Activated CD8-positive, alpha-beta T cell treated with anti-CD3 and anti-CD28 coated beads for 36 hours (primary cell): ENCODE results near the gene COL25A1. TPM values are rescaled to one million over a fixed set of nuclear protein-coding genes. Genes with fewer than 3 reads are reported as not detected.

Source experiments
- ATAC-seq: fragments of 200-7000 bp; cut with Tn5 transposase; one replicate; pipeline ENCODE4 v1.10.0; 2021; ENCODE audit warnings: mild to moderate bottlenecking, moderate library complexity
- CTCF ChIA-PET: fragments of 350-600 bp; sonication (Branson Sonifier 250); formaldehyde crosslinking; loops from one replicate; lab custom pipeline; 2021; ENCODE audit warnings: antibody characterized with exemption; lab: Charles Lee
- POLR2A ChIA-PET: fragments of 350-600 bp; sonication (Branson Sonifier 250); formaldehyde crosslinking; loops from one replicate; lab custom pipeline; 2021; ENCODE audit warnings: antibody characterized with exemption; lab: Charles Lee
- DNase-seq: peaks from one replicate; pipeline ENCODE4 v3.0.0-alpha.2; 2020
- H3K27ac Mint-ChIP-seq: one replicate; pipeline ENCODE4 v1.8.0; 2021; ENCODE audit warnings: mild to moderate bottlenecking, mixed read lengths
- H3K27me3 Mint-ChIP-seq: one replicate; pipeline ENCODE4 v1.8.0; 2021; ENCODE audit warnings: mixed read lengths
- H3K36me3 Mint-ChIP-seq: one replicate; pipeline ENCODE4 v1.8.0; 2021; ENCODE audit warnings: low read depth, mixed read lengths
- H3K4me1 Mint-ChIP-seq: one replicate; pipeline ENCODE4 v1.8.0; 2021; ENCODE audit warnings: low read depth, mixed read lengths
- H3K4me3 Mint-ChIP-seq: one replicate; pipeline ENCODE4 v1.8.0; 2021; ENCODE audit warnings: mild to moderate bottlenecking, moderate library complexity, mixed read lengths
- H3K9me3 Mint-ChIP-seq: one replicate; pipeline ENCODE4 v1.8.0; 2021; ENCODE audit warnings: mixed read lengths
- intact Hi-C: fragments of 100-400 bp; cut with micrococcal nuclease; formaldehyde crosslinking; loops from one replicate; pipeline ENCODE4 v1.10.0; 2022
- total RNA-seq, 2 experiments: library from RNA; stranded (reverse); gene quantifications; one replicate each; pipeline ENCODE4 v1.2.3, GENCODE V29; 2021
- TF ChIP-seq, protein P1 (sequence below): fragments of 200-600 bp; IDR thresholded peaks from one replicate; pipeline ENCODE4 v1.8.0; 2022; ENCODE audit warnings: antibody characterized with exemption, mild to moderate bottlenecking

COL25A1 gene
- total RNA-seq, 2 experiments from 2014 or later, result not detected

DNA sequence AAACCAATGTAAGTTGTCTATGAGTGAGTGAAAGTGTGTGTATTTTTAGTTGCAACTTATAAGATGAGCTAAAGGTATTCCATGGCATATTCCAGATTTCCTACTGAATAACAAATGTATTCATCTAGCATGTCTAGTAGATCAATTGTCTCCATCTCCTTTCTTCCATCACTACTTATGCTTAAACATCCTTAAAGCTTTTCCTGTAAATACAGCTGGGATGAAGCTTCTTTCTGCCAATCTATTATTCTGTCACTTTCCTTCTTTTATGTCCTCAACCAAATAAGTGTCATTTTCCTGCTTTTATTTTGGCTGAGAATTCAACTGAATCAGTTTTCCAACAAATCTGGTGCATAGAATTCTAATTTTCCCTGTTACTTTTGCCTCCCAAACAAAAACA is 136.3 kb downstream of the COL25A1 start:
- ChIA-PET CTCF (interaction anchor here (1.6 kb wide), 1 partner anchor 11 kb away, joined by 6 read pairs; no protein-coding TSS in a partner anchor), POLR2A (no interaction called here)
- Mint-ChIP-seq H3K9me3 (no peaks in the 10 kb centered on the region), H3K4me3 (no peak overlapping the region), H3K27ac (no peak overlapping the region), H3K27me3 (peaks cover 1% of the 10 kb centered on the region), H3K4me1 (no peaks in the 10 kb centered on the region), H3K36me3 (no peaks in the 10 kb centered on the region)
- no peak for DNase-seq
- ATAC-seq, result no peak
- TF ChIP-seq, protein P1, sequence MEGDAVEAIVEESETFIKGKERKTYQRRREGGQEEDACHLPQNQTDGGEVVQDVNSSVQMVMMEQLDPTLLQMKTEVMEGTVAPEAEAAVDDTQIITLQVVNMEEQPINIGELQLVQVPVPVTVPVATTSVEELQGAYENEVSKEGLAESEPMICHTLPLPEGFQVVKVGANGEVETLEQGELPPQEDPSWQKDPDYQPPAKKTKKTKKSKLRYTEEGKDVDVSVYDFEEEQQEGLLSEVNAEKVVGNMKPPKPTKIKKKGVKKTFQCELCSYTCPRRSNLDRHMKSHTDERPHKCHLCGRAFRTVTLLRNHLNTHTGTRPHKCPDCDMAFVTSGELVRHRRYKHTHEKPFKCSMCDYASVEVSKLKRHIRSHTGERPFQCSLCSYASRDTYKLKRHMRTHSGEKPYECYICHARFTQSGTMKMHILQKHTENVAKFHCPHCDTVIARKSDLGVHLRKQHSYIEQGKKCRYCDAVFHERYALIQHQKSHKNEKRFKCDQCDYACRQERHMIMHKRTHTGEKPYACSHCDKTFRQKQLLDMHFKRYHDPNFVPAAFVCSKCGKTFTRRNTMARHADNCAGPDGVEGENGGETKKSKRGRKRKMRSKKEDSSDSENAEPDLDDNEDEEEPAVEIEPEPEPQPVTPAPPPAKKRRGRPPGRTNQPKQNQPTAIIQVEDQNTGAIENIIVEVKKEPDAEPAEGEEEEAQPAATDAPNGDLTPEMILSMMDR, result no peak
- intact Hi-C loops, result no loop called here

DNA sequence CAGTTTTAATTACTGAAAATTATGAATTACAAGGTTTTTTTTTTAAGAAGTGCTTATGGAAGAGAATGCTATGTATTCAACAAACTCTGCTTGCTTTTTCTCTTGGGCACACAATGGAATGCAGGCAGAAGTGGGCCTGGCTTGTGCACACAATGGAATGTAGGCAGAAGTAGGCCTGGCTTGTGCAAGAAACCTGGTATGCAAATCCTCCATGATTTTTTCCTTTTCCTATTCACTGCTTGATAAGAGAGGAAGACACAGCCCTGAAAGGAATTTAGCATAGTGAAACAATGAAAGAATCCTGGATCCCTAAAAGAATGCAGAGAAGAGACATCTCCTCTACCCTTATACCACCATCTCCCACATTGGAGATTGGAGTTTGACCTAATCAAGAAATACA is 138.4 kb downstream of the COL25A1 start:
- DNase-seq (no peak), ATAC-seq (no peak)
- Mint-ChIP-seq H3K9me3 (no peaks in the 10 kb centered on the region), H3K36me3 (no peaks in the 10 kb centered on the region), H3K27me3 (peaks cover 3% of the 10 kb centered on the region), H3K27ac (no peak overlapping the region), H3K4me3 (no peak overlapping the region), H3K4me1 (no peaks in the 10 kb centered on the region)
- intact Hi-C loops, result no loop called here
- CTCF ChIA-PET, result no interaction called here
- TF ChIP-seq, protein P1, result no peak
- POLR2A ChIA-PET, result no interaction called here

DNA sequence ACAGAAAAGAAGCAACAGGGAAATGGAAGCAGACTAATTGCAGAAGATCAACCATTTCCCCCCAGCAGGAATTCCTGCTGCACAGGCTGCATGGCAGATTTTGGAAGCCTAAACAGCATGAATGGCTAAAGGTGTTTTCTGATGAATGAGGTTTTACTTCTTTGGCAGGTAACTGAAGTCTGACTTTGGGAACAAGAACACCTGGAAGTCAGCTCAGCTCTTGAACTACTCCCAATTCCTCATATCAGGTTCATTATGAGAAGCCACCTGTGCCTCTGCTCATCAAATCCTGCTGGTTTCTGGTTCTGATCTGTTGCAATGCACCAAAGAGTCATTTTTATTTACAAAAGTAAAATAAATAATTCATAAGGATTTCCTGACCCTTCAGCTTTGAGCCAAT is 139.0 kb downstream of the COL25A1 start:
- intact Hi-C loops, result no loop called here
- Mint-ChIP-seq H3K27me3 (peaks cover 3% of the 10 kb centered on the region), H3K36me3 (no peaks in the 10 kb centered on the region), H3K27ac (no peak overlapping the region), H3K4me1 (no peaks in the 10 kb centered on the region), H3K4me3 (no peak overlapping the region), H3K9me3 (no peaks in the 10 kb centered on the region)
- ChIA-PET CTCF (no interaction called here), POLR2A (interaction anchor here (0.5 kb wide), 1 partner anchor 360 kb away, joined by 3 read pairs; no protein-coding TSS in a partner anchor)
- DNase-seq (no peak), ATAC-seq (no peak)
- TF ChIP-seq, protein P1, result no peak

DNA sequence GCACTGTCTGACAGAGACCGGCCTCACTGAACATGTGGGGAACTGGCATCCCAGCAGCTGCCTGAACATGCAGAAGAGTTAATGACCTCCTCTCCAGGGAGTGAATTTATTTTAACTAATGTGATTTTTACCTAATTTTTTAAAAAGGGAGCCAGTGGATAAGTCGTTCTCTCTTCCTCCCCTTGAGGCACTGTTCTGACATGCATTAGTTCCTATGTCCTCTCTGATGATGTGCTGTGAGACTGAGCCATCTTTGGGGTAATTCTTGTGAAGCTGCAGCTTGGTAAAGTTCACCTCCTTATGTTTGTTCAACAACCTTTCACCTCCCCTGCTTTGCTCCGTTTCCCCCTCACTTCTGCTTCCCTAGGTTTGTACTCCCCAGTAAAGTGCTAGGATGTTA is 139.7 kb downstream of the COL25A1 start:
- H3K4me3 Mint-ChIP-seq, result no peak overlapping the region
- no peaks in the 10 kb centered on the region for H3K4me1 Mint-ChIP-seq
- intact Hi-C loops, result no loop called here
- no peak for DNase-seq
- no peak overlapping the region for H3K27ac Mint-ChIP-seq
- no peaks in the 10 kb centered on the region for H3K36me3 Mint-ChIP-seq
- H3K9me3 Mint-ChIP-seq, result no peaks in the 10 kb centered on the region
- TF ChIP-seq, protein P1, result no peak
- ATAC-seq, result no peak
- peaks cover 1% of the 10 kb centered on the region for H3K27me3 Mint-ChIP-seq
- ChIA-PET POLR2A (no interaction called here), CTCF (interaction anchor here (0.7 kb wide), 1 partner anchor 630 kb away, joined by 3 read pairs; no protein-coding TSS in a partner anchor)

DNA sequence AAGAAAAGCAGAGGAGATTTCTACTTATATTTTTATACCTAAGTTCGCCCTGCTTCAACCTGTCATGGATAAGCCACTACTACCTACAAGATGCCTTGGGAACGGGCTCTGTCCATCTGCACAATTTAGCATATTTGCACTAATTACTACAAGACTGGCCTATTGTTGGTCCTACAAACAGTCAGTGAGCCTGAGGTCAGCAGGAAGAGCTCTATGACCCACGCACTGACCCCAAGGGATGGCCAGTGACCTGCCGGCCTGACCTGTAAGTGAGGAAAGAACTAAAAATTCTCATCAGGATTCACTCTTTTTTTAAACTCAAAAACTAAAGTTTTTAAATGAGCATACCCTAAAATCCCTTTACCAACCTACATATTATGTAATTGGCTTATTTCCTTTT is 142.0 kb downstream of the COL25A1 start:
- ChIA-PET POLR2A (no interaction called here), CTCF (interaction anchor here (1.1 kb wide), 1 partner anchor 8 kb away, joined by 3 read pairs; no protein-coding TSS in a partner anchor)
- H3K36me3 Mint-ChIP-seq, result no peaks in the 10 kb centered on the region
- TF ChIP-seq, protein P1, result no peak
- H3K4me3 Mint-ChIP-seq, result no peak overlapping the region
- intact Hi-C loops, result no loop called here
- no peak overlapping the region for H3K27ac Mint-ChIP-seq
- no peaks in the 10 kb centered on the region for H3K4me1 Mint-ChIP-seq
- peaks cover 3% of the 10 kb centered on the region for H3K27me3 Mint-ChIP-seq
- DNase-seq, result no peak
- ATAC-seq, result no peak
- no peaks in the 10 kb centered on the region for H3K9me3 Mint-ChIP-seq
